Measurements from ENCODE around the gene P2RX6. TPM values are rescaled to one million over a fixed set of nuclear protein-coding genes. Genes with fewer than 3 reads are reported as not detected.

P2RX6 gene
- polyA plus RNA-seq, 1 experiment: 2.0 TPM

DNA sequence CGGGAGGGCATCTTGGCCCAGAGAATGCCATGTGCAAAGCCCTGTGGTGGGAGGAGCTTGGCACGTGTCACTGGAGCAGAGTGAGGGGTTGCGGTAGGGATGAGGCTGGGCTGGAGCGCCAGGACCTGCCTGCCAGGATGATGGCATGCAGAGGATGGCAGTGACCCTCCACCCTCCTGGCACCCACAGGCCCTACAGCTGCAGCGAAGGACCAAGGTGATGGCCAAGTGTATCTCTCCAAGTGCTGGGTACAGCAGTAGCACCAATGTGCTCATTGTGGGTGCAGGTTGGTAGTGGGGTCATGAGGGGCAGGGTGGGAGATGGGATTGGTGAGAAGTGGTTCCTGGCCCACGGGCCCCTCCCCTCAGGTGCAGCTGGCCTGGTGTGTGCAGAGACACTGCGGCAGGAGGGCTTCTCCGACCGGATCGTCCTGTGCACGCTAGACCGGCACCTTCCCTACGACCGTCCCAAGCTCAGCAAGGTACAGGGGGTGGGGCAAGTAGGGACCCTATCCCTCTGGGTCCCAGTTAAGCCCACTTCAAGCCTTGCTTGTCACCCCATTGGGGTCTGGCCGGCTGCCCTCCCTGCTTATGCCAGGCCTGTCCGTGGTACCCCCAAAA is 40.5 kb upstream of the P2RX6 start:
- Histone ChIP-seq H3K36me3 (ENCODE audit: control insufficient read depth, insufficient read depth, low read length) (no peaks in the 10 kb centered on the region), H3K27me3 (ENCODE audit: control insufficient read depth, insufficient read depth, low read length) (no peaks in the 10 kb centered on the region; the same call in 1 of the 2 replicates), H3K4me3 (ENCODE audit: low read depth, low read length) (no peak overlapping the region)
- DNase-seq (ENCODE audit: low read depth): no peak
- ChIA-PET POLR2A (no interaction called here), CTCF (interaction anchor here (0.7 to 1.7 kb wide), 4 partner anchors 9 to 89 kb away, joined by 3 to 8 read pairs (median 4); no protein-coding TSS in a partner anchor)
- TF ChIP-seq CTCF (IDR thresholded peaks at IDR 0.05; ENCODE audit: insufficient read depth, low read depth, low read length): no peak

DNA sequence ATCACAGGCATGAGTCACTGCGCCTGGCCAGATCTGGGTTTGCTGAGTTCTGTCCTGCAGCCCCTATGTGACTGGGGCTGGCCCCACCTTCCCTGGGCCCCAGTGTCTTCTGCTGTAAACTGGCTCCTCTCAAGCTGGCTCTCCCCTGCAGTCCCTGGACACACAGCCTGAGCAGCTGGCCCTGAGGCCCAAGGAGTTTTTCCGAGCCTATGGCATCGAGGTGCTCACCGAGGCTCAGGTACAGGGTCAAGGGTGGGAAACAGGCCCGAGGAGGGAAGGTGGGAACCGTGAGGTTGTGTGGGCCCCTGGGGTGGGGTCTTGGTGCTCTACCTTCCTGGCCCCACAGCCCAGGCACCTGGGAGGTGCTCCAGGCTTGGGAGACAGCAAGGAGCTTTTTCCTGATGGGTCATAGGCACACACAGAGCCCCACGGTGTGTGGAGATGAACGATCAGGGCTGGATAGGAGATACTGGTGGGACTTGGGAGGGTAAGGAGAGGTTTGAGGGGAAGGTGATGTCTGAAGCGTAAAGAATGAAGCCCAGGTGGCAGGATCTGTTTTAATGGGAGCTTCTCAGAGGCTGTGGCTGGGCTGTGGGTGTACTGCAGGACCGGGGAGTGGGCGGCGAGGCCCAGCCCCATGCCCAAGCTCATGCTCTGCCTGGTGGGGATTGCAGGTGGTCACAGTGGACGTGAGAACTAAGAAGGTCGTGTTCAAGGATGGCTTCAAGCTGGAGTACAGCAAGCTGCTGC is 39.2 kb upstream of the P2RX6 start:
- CTCF ChIA-PET: interaction anchor here (0.7 to 1.9 kb wide), 4 partner anchors 14 to 125 kb away, joined by 3 to 8 read pairs (median 4); no protein-coding TSS in a partner anchor
- Histone ChIP-seq H3K36me3 (ENCODE audit: control insufficient read depth, insufficient read depth, low read length) (no peaks in the 10 kb centered on the region), H3K4me3 (ENCODE audit: low read depth, low read length) (no peak overlapping the region), H3K27me3 (ENCODE audit: control insufficient read depth, insufficient read depth, low read length) (no peaks in the 10 kb centered on the region; the same call in 1 of the 2 replicates)
- TF ChIP-seq CTCF (IDR thresholded peaks at IDR 0.05; ENCODE audit: insufficient read depth, low read depth, low read length): no peak
- POLR2A ChIA-PET: no interaction called here
- no peak for DNase-seq (ENCODE audit: low read depth)

- CTCF ChIA-PET: interaction anchor here (1.0 to 1.9 kb wide), 3 partner anchors 14 to 91 kb away, joined by 3 to 8 read pairs (median 5); no protein-coding TSS in a partner anchor
These were observed 38.6 kb upstream of the P2RX6 start for GRCh38 chr22:20976291-20976877.

GRCh38 chr22:20977019-20977418 is 37.9 kb upstream of the P2RX6 start:
- TF ChIP-seq CTCF (IDR thresholded peaks at IDR 0.05; ENCODE audit: insufficient read depth, low read depth, low read length): no peak
- POLR2A ChIA-PET: no interaction called here
- no peaks in the 10 kb centered on the region; the same call in 1 of the 2 replicates for H3K27me3 ChIP-seq (ENCODE audit: control insufficient read depth, insufficient read depth, low read length)
- no peak for DNase-seq (ENCODE audit: low read depth)
- CTCF ChIA-PET: interaction anchor here (1.9 kb wide), 1 partner anchor 19 kb away, joined by 5 read pairs; no protein-coding TSS in a partner anchor
- no peaks in the 10 kb centered on the region for H3K36me3 ChIP-seq (ENCODE audit: control insufficient read depth, insufficient read depth, low read length)
- no peak overlapping the region for H3K4me3 ChIP-seq (ENCODE audit: low read depth, low read length)

More at GRCh38 chr22:20976291-20976877, 38.6 kb upstream of the P2RX6 start:
- Histone ChIP-seq H3K36me3 (ENCODE audit: control insufficient read depth, insufficient read depth, low read length) (no peaks in the 10 kb centered on the region), H3K27me3 (ENCODE audit: control insufficient read depth, insufficient read depth, low read length) (no peaks in the 10 kb centered on the region; the same call in 1 of the 2 replicates), H3K4me3 (ENCODE audit: low read depth, low read length) (no peak overlapping the region)
- no peak for TF ChIP-seq CTCF (IDR thresholded peaks at IDR 0.05; ENCODE audit: insufficient read depth, low read depth, low read length)
- no peak for DNase-seq (ENCODE audit: low read depth)
- POLR2A ChIA-PET: no interaction called here
